ENCODE measurements around the gene BFSP2.
A peak's percentile ranks its signal among the peaks of the same experiment; 100 is the strongest.

BFSP2 gene

GRCh38 chr3:133374708-133375402 lies 25.0 kb upstream of the BFSP2 start:
- Mint-ChIP-seq H3K4me3 (no peak overlapping the region), H3K36me3 (ENCODE audit: low read depth) (no peaks in the 10 kb centered on the region), H3K9me3 (no peaks in the 10 kb centered on the region), H3K27me3 (ENCODE audit: low read depth) (peaks cover 6% of the 10 kb centered on the region), H3K27ac (no peak overlapping the region), H3K4me1 (ENCODE audit: low read depth) (no peaks in the 10 kb centered on the region)
- no peak for DNase-seq (ENCODE audit: low spot score)

GRCh38 chr3:133375403-133375745 lies 24.5 kb upstream of the BFSP2 start:
- no peaks in the 10 kb centered on the region for H3K9me3 Mint-ChIP-seq
- H3K27me3 Mint-ChIP-seq (ENCODE audit: low read depth), result peaks cover 2% of the 10 kb centered on the region
- no peaks in the 10 kb centered on the region for H3K36me3 Mint-ChIP-seq (ENCODE audit: low read depth)
- no peak overlapping the region for H3K4me3 Mint-ChIP-seq
- no peak for DNase-seq (ENCODE audit: low spot score)
- H3K27ac Mint-ChIP-seq, result no peak overlapping the region
- H3K4me1 Mint-ChIP-seq (ENCODE audit: low read depth), result no peaks in the 10 kb centered on the region

GRCh38 chr3:133376810-133377209 lies 23.0 kb upstream of the BFSP2 start:
- DNase-seq (ENCODE audit: low spot score), result no peak
- Mint-ChIP-seq H3K36me3 (ENCODE audit: low read depth) (no peaks in the 10 kb centered on the region), H3K4me3 (no peak overlapping the region), H3K4me1 (ENCODE audit: low read depth) (no peaks in the 10 kb centered on the region), H3K27ac (no peak overlapping the region), H3K27me3 (ENCODE audit: low read depth) (no peaks in the 10 kb centered on the region), H3K9me3 (no peaks in the 10 kb centered on the region)

- Mint-ChIP-seq H3K4me3 (no peak overlapping the region), H3K36me3 (ENCODE audit: low read depth) (no peaks in the 10 kb centered on the region), H3K4me1 (ENCODE audit: low read depth) (no peaks in the 10 kb centered on the region), H3K27ac (no peak overlapping the region), H3K27me3 (ENCODE audit: low read depth) (no peaks in the 10 kb centered on the region), H3K9me3 (no peaks in the 10 kb centered on the region)
- DNase-seq (ENCODE audit: low spot score), result no peak
Observed at GRCh38 chr3:133377396-133377795, 22.5 kb upstream of the BFSP2 start.

GRCh38 chr3:133379926-133380325 lies 19.9 kb upstream of the BFSP2 start:
- H3K27ac Mint-ChIP-seq, result no peak overlapping the region
- no peak for DNase-seq (ENCODE audit: low spot score)
- H3K4me1 Mint-ChIP-seq (ENCODE audit: low read depth), result no peaks in the 10 kb centered on the region
- no peaks in the 10 kb centered on the region for H3K36me3 Mint-ChIP-seq (ENCODE audit: low read depth)
- H3K9me3 Mint-ChIP-seq, result no peaks in the 10 kb centered on the region
- no peak overlapping the region for H3K4me3 Mint-ChIP-seq
- no peaks in the 10 kb centered on the region for H3K27me3 Mint-ChIP-seq (ENCODE audit: low read depth)

GRCh38 chr3:133380481-133381225 lies 19.2 kb upstream of the BFSP2 start:
- no peak for DNase-seq (ENCODE audit: low spot score)
- no peaks in the 10 kb centered on the region for H3K9me3 Mint-ChIP-seq
- no peak overlapping the region for H3K27ac Mint-ChIP-seq
- H3K36me3 Mint-ChIP-seq (ENCODE audit: low read depth), result no peaks in the 10 kb centered on the region
- no peaks in the 10 kb centered on the region for H3K4me1 Mint-ChIP-seq (ENCODE audit: low read depth)
- H3K27me3 Mint-ChIP-seq (ENCODE audit: low read depth), result no peaks in the 10 kb centered on the region
- no peak overlapping the region for H3K4me3 Mint-ChIP-seq

GRCh38 chr3:133381346-133382109 lies 18.3 kb upstream of the BFSP2 start:
- Mint-ChIP-seq H3K36me3 (ENCODE audit: low read depth) (no peaks in the 10 kb centered on the region), H3K27ac (no peak overlapping the region)

GRCh38 chr3:133383175-133383574 lies 16.7 kb upstream of the BFSP2 start:
- no peaks in the 10 kb centered on the region for H3K4me1 Mint-ChIP-seq (ENCODE audit: low read depth)
- no peak overlapping the region for H3K4me3 Mint-ChIP-seq

More at GRCh38 chr3:133381346-133382109, 18.3 kb upstream of the BFSP2 start:
- DNase-seq (ENCODE audit: low spot score), result no peak
- no peaks in the 10 kb centered on the region for H3K27me3 Mint-ChIP-seq (ENCODE audit: low read depth)
- H3K4me3 Mint-ChIP-seq, result no peak overlapping the region
- no peaks in the 10 kb centered on the region for H3K9me3 Mint-ChIP-seq
- H3K4me1 Mint-ChIP-seq (ENCODE audit: low read depth), result no peaks in the 10 kb centered on the region

GRCh38 chr3:133383741-133384140 lies 16.1 kb upstream of the BFSP2 start:
- H3K27me3 Mint-ChIP-seq (ENCODE audit: low read depth), result no peaks in the 10 kb centered on the region
- no peaks in the 10 kb centered on the region for H3K4me1 Mint-ChIP-seq (ENCODE audit: low read depth)
- H3K36me3 Mint-ChIP-seq (ENCODE audit: low read depth), result no peaks in the 10 kb centered on the region
- no peaks in the 10 kb centered on the region for H3K9me3 Mint-ChIP-seq
- DNase-seq (ENCODE audit: low spot score), result no peak
- H3K27ac Mint-ChIP-seq, result no peak overlapping the region
- no peak overlapping the region for H3K4me3 Mint-ChIP-seq

More at GRCh38 chr3:133383175-133383574, 16.7 kb upstream of the BFSP2 start:
- Mint-ChIP-seq H3K27me3 (ENCODE audit: low read depth) (no peaks in the 10 kb centered on the region), H3K27ac (no peak overlapping the region), H3K9me3 (no peaks in the 10 kb centered on the region), H3K36me3 (ENCODE audit: low read depth) (no peaks in the 10 kb centered on the region)
- no peak for DNase-seq (ENCODE audit: low spot score)

GRCh38 chr3:133384331-133385027 lies 15.4 kb upstream of the BFSP2 start:
- no peaks in the 10 kb centered on the region for H3K9me3 Mint-ChIP-seq
- no peaks in the 10 kb centered on the region for H3K36me3 Mint-ChIP-seq (ENCODE audit: low read depth)
- no peaks in the 10 kb centered on the region for H3K27me3 Mint-ChIP-seq (ENCODE audit: low read depth)
- H3K27ac Mint-ChIP-seq, result no peak overlapping the region
- no peak overlapping the region for H3K4me3 Mint-ChIP-seq
- DNase-seq (ENCODE audit: low spot score), result peak; percentile 22
- H3K4me1 Mint-ChIP-seq (ENCODE audit: low read depth), result no peaks in the 10 kb centered on the region

- no peaks in the 10 kb centered on the region for H3K36me3 Mint-ChIP-seq (ENCODE audit: low read depth)
- no peaks in the 10 kb centered on the region for H3K9me3 Mint-ChIP-seq
- H3K27me3 Mint-ChIP-seq (ENCODE audit: low read depth), result no peaks in the 10 kb centered on the region
- no peak overlapping the region for H3K27ac Mint-ChIP-seq
- H3K4me1 Mint-ChIP-seq (ENCODE audit: low read depth), result no peaks in the 10 kb centered on the region
- H3K4me3 Mint-ChIP-seq, result no peak overlapping the region
- no peak for DNase-seq (ENCODE audit: low spot score)
Observed at GRCh38 chr3:133386876-133387275, 13.0 kb upstream of the BFSP2 start.

GRCh38 chr3:133387341-133387740 lies 12.5 kb upstream of the BFSP2 start:
- Mint-ChIP-seq H3K27ac (no peak overlapping the region), H3K4me1 (ENCODE audit: low read depth) (no peaks in the 10 kb centered on the region), H3K27me3 (ENCODE audit: low read depth) (peaks cover under 1% of the 10 kb centered on the region), H3K36me3 (ENCODE audit: low read depth) (no peaks in the 10 kb centered on the region), H3K9me3 (no peaks in the 10 kb centered on the region), H3K4me3 (no peak overlapping the region)
- no peak for DNase-seq (ENCODE audit: low spot score)

GRCh38 chr3:133388696-133389395 lies 11.0 kb upstream of the BFSP2 start:
- H3K27me3 Mint-ChIP-seq (ENCODE audit: low read depth), result peaks cover 2% of the 10 kb centered on the region
- H3K9me3 Mint-ChIP-seq, result no peaks in the 10 kb centered on the region
- no peak overlapping the region for H3K4me3 Mint-ChIP-seq

More at GRCh38 chr3:133388696-133389395, 11.0 kb upstream of the BFSP2 start:
- Mint-ChIP-seq H3K27ac (no peak overlapping the region), H3K4me1 (ENCODE audit: low read depth) (peaks cover 4% of the 10 kb centered on the region), H3K36me3 (ENCODE audit: low read depth) (no peaks in the 10 kb centered on the region)
- DNase-seq (ENCODE audit: low spot score), result no peak

All from T-helper 2 cell treated with Interferon-gamma antibody and Interleukin-4, amounts not matched to agents 5 μg/mL and 100 μg/mL, for 36 hours (primary cell).